ENCODE data around the gene RHOT2. TPM values are rescaled to one million over a fixed set of nuclear protein-coding genes. Genes with fewer than 3 reads are reported as not detected.

The RHOT2 gene
- total and polyA plus RNA-seq, 9 of the 15 experiments (the other 6 are each of a cell fraction or from before 2014, with no cell fraction given) = 5.0 to 373 (median 112) TPM

DNA sequence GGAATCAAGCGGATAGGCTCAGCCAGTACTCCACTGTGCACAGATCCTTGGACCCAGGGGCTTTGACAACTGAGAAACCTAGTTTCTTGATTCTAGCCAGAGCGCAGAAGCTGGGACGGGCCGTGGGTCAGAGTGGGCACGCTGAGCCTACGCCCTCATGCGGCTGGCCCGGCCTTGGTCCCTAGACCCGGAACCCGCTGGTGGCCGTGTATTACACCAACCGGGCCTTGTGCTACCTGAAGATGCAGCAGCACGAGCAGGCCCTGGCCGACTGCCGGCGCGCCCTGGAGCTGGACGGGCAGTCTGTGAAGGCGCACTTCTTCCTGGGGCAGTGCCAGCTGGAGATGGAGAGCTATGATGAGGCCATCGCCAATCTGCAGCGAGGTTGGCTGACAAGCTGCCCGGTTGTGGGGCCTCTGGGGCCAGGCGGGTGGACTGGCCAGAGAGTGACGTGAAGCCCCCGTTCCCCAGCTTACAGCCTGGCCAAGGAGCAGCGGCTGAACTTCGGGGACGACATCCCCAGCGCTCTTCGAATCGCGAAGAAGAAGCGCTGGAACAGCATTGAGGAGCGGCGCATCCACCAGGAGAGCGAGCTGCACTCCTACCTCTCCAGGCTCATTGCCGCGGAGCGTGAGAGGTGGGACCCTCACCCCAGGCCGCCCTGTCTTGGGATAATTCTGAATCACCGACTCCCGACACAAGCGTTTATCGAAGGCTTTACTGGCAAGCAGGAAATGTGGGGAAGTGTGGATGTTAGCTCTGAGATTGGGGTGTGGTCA is 13.2 kb downstream of the RHOT2 start (continued):
- TF ChIP-seq DEAF1 (CRISPR knock-in tag; IDR thresholded peaks at IDR 0.05) = no peak
- no peak for TF ChIP-seq SAFB (IDR thresholded peaks at IDR 0.05; ENCODE audit: borderline replicate concordance, low read depth, low read length)
- no peak for TF ChIP-seq NR1H2 (CRISPR knock-in tag; IDR thresholded peaks at IDR 0.05)
- TF ChIP-seq RFX1 (IDR thresholded peaks at IDR 0.05) = no peak
- TF ChIP-seq ZNF143 (CRISPR knock-in tag; IDR thresholded peaks at IDR 0.05) = 0 out of 2 replicates have a peak, but pooled peaks have one; percentile 22
- TF ChIP-seq ZNF282 (CRISPR knock-in tag; IDR thresholded peaks at IDR 0.05) = 0 out of 2 replicates have a peak, but pooled peaks have one; percentile 62
- TF ChIP-seq PRMT5 (CRISPR knock-in tag; IDR thresholded peaks at IDR 0.05) = no peak
- TF ChIP-seq SMAD1 (IDR thresholded peaks at IDR 0.05; ENCODE audit: low read depth, low read length, partially characterized antibody) = no peak
- peak; percentile 12; the same call in 1 of the 2 replicates for TF ChIP-seq MYNN (IDR thresholded peaks at IDR 0.05)
- no peak for TF ChIP-seq MYNN (CRISPR knock-in tag; IDR thresholded peaks at IDR 0.05)
- TF ChIP-seq RAD21 (CRISPR knock-in tag; conservative IDR thresholded peaks at IDR 0.05 in 1 of 2, IDR thresholded peaks at IDR 0.05 in 1 of 2) = peak in 1 of 2 experiments; percentile 20; a peak in 1 of 4 replicates
- no peak for TF ChIP-seq NR0B1 (IDR thresholded peaks at IDR 0.05; ENCODE audit: partially characterized antibody)
- TF ChIP-seq ZNF263 (CRISPR knock-in tag; IDR thresholded peaks at IDR 0.05; ENCODE audit: borderline replicate concordance) = 0 out of 2 replicates have a peak, but pooled peaks have one; percentile 3
- no peak for TF ChIP-seq CSDE1 (IDR thresholded peaks at IDR 0.05)

Measured in K562 (cell line).